Putamen (tissue), 1 donor: ENCODE data around the gene B4GALNT4.
"Not testable (repeated sequence)": the region's sequence is repeated elsewhere in the genome, so short reads cannot be mapped to it uniquely, and the experiment has no call there.

ENCODE experiments used
- DNase-seq: peaks from one replicate; pipeline ENCODE4 v3.0.0-alpha.2; 2016; ENCODE audit warnings: low spot score

Gene B4GALNT4

GRCh38 chr11:335779-336658 lies 33.3 kb upstream of the B4GALNT4 start:
- peak; percentile 42 for DNase-seq

DNA sequence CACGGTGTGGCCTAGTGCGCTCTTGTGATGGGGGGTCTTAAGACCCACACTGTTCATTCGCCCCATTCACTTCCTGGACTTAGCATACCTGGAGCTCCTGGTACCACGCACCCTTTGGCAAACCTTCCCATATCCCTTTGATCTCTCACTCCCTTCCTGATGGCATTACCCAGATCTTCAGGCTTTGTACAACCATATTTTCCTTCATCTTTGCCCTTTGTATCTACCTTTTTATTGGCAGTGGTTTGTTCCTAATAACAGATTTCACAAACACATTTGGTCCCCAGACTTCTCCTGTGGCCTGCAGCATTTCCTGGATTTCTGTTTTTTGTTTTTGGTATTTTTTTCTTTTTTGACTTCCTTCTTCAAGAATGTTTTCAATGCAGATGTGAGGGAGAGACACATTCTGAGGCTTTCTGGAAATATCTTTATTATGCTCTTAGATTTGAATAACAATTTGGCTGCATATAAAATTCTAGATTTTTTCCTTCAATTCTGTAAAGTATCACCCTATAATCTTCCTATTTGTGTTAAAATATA lies 32.6 kb upstream of the B4GALNT4 start:
- no peak for DNase-seq

DNA sequence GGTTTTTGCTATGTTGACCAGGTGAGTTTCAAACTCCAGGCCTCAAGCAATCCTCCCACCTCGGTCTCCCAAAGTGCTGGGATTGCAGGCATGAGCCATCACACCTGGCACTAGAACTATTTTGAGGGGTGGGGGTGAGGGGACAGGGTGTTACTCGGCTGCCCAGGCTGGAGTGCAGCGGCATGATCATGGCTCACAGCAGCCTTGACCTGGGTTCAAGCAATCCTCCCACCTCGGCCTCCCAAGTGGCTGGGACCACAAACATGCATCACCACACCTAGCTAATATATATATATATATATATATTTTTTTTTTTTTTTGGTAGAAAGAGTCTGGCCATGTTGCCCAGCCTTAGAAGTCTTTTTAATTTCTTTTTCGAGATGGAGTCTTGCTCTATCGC lies 31.6 kb upstream of the B4GALNT4 start:
- no peak for DNase-seq

DNA sequence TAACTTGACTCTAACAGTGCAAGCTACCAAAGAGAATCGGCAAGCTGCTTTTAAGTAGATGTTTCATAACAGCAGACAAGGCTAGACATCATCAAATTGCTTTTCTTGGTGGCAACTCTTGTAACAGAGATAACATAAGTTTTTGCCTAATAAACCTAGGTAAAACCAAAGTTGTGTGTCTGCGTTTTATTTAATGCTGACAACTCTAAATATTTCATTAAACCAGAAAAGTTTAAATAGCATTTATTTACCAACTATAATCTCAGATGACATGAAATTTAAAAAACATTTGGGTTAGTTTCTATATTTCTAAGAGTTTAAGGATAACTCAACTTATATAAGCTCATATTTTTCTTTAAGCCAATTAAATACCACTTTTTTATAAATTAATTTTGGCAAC lies 29.3 kb upstream of the B4GALNT4 start:
- DNase-seq, result no peak

- DNase-seq, result no peak
Measured at GRCh38 chr11:340539-341512, 28.5 kb upstream of the B4GALNT4 start.

DNA sequence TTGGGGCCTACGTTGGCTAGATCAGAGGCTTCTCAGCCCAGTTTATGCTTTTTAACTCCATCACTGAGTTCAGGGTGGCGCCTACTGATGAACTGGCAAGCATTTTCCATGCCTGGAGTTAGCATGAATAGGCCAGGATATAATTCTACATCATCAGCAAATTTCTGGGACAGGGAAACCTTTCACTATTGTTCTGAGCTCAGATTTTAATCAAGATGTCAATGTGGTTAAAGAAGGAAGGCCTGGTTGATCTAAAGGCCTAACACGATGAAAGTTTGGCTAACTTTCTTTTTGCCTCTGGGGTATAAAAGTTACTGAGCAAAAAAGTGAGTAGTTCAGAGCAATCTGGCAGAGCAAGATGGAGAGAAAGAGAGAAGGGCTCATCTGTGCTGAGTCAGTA lies 27.0 kb upstream of the B4GALNT4 start:
- no peak for DNase-seq

- no peak for DNase-seq
Measured at GRCh38 chr11:344836-345578, 24.3 kb upstream of the B4GALNT4 start.

DNA sequence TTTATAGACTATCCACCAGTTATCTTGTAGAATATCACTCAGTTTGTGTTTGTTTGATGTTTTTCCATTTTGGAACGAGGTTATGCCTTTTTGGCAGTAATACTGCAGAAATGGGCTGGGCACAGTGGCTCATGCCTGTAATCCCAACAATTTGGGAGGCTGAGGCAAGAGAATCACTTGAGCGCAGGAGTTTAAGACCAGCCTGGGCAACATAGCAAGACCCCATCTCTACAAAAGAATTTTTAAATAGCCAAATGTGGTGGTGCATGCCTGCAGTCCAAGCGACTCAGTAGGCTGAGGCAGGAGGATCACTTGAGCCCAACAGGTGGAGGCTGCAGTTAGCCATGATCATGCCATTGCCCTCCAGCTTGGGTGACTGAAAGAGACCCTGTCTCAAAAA lies 22.8 kb upstream of the B4GALNT4 start:
- DNase-seq, result no peak

GRCh38 chr11:349270-349954 lies 19.9 kb upstream of the B4GALNT4 start:
- DNase-seq, result not testable (repeated sequence)

DNA sequence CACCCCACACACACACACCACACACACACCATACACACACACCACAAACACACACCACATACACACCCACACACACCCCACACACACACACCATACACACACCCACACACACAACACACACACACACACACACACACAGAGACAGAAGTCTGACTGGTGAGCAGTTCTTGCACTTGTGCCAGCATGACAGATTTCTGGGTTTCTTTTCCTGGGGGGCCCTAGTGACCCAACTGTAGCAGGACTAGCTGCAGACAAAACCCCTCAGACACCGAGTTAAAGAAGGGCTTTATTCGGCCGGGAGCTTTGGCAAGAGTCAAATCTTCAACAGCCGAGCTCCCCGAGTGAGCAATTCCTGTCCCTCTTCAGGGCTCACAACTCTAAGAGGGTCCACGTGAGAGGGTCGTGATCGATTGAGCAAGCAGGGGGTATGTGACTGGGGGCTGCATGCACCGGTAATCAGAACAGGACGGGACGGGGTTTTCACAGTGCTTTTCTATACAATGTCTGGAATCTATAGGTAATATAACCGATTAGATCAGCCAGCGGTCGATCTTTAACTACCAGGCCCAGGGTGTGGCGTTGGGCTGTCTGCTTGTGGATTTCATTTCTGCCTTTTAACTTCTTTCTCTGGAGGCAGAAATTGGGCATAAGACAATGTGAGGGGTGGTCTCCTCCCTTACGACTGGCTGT lies 19.1 kb upstream of the B4GALNT4 start:
- DNase-seq, result not testable (repeated sequence)

DNA sequence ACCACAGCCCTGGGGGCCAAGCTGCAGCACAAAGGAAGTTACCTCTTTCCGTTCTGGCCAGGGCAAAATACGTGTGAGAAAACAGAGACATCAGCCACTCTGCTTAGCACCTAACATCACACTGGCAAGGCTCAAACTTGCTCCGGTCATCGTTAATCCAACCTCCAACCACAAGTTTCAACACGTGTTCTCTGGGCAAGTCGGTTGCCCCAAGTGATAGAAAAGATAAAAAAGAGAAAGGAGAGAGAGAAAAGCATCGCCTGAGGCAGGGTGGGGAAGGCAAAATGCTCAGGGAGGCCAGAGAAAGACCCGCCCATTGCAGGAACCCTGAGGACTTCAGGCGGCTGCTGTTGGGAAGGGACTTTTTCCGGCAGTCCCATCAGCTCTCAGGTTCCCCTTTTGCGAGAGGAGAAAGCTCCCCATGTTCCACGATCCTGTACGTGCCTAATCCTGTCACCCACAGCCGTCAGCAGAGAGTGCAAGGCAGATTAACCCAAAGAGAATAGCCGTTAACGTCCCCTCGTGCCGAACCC lies 18.5 kb upstream of the B4GALNT4 start:
- no peak for DNase-seq

DNA sequence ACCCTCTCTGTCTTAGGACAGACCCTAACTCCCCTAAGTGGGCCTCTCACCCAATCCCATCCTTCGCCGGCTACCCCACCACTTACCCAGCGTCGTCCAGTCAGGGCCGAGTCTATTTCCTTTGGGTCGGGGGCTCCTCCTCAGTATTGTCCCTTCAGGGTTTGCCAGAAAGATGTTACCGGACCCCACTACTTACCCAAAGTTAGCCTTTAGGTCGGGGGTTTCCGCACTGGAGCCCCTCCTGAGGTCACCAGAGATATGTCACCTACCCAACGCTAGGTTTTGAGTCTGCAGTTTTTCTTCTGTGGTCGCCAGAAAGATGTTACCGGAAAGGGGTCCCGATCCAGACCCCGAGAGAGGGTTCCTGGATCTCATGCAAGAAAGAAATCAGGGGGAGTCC lies 17.9 kb upstream of the B4GALNT4 start:
- DNase-seq, result no peak

GRCh38 chr11:352456-353031 lies 16.8 kb upstream of the B4GALNT4 start:
- DNase-seq, result no peak

DNA sequence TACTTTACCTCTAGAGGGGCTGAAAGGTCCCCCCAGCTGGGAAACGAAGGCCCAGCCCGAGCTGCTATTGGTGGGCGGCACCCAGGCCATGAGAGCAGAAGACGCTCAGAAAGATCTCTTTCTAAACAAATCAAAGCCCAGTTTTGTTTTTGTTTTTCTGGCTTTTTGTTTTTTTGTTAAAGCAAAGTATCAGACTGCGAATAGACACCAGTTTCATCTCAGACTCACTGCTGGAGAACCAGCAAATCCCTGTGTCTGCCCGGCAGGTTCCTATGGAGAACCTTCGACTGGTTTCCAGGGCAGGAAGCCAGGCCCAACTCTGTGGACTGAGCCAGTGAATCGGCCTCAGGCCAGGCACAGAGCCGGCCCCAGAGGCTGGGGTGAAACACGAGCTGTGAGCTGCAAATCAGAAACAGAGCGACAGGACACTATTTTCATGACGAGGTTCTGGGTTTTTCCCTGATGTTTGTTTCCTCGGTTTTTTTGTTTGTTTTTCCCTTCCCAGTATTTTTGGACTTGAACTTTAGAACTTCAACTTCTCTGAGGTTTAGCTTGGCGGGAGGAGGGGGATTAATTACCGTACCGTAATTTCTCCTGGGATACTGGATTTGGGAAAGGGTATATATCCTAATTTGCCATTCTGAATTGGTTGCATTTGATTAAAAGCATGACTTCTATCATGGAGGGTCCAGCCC lies 16.0 kb upstream of the B4GALNT4 start:
- peak; percentile 58 for DNase-seq

- peak; percentile 64 for DNase-seq
Measured at GRCh38 chr11:355581-356458, 13.5 kb upstream of the B4GALNT4 start.

- DNase-seq, result no peak
Measured at GRCh38 chr11:356610-357009, 12.7 kb upstream of the B4GALNT4 start.

GRCh38 chr11:357582-357981 lies 11.7 kb upstream of the B4GALNT4 start:
- DNase-seq, result no peak

DNA sequence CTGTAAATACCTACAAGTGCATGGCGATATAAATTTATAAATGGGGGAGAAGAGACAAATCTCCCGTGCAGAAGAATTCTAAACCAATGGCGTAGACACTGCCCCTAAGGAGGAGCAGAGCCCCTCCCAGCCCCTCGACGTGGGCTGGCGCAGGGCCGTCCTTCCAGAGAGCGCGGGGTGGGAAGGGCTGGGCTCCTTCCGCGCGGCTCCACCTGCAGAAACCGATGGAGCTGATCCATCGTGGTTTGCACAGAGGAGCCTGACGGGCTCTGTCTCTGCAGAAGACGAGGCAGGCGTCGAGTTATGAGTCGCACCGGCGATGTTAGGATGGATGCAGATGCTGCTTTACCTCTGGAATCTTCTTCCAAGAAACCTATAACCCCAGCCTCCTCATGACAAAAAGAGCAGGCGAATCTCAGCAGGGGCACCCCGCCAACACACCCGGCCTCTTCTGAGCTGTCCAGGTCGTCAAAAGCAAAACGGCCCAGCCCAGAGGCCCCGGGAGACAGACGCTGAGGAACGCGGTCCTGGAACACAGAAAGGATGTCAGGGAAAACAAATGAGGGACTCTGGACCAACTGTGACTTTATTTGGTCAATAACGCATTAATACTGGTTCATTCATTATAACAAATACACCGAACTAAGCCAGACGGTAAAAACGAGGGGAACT lies 11.0 kb upstream of the B4GALNT4 start:
- DNase-seq, result no peak
